ENCODE data around the gene D2HGDH.

Gene D2HGDH

GRCh38 chr2:241763551-241764274 lies 29.3 kb downstream of the D2HGDH start:
- no peak for TF ChIP-seq CTCF (IDR thresholded peaks at IDR 0.05; ENCODE audit: low read depth, low read length, poor library complexity, severe bottlenecking)
- no peak for TF ChIP-seq EZH2phosphoT487 (IDR thresholded peaks at IDR 0.05; ENCODE audit: borderline replicate concordance, low read length)
- no peaks in the 10 kb centered on the region for H3F3A ChIP-seq (ENCODE audit: control insufficient read depth, insufficient read depth)
- no peak overlapping the region for H3K4me3 ChIP-seq (ENCODE audit: low read length)
- H3K9me2 ChIP-seq (replicated peaks; ENCODE audit: control insufficient read depth, low read length) = no peaks in the 10 kb centered on the region
- H3K79me2 ChIP-seq (ENCODE audit: control insufficient read depth, low read length) = no peaks in the 10 kb centered on the region
- no peaks in the 10 kb centered on the region for H3K27me3 ChIP-seq (ENCODE audit: control insufficient read depth, low read length)
- H4K20me1 ChIP-seq (ENCODE audit: control insufficient read depth, insufficient read depth, low read depth, low read length) = no peaks in the 10 kb centered on the region
- peaks cover 24% of the 10 kb centered on the region for H3K36me3 ChIP-seq (ENCODE audit: control insufficient read depth, low read length)
- H3K9me3 ChIP-seq (ENCODE audit: control insufficient read depth, insufficient read depth, low read length) = no peaks in the 10 kb centered on the region
- no peak overlapping the region for H3K27ac ChIP-seq (ENCODE audit: low read depth, low read length)
- no peak overlapping the region for H3K4me2 ChIP-seq (ENCODE audit: low read length)
- H3K4me1 ChIP-seq (ENCODE audit: control insufficient read depth, low read length) = peaks cover 3% of the 10 kb centered on the region; the same call in 1 of the 2 replicates

- no peaks in the 10 kb centered on the region for H4K20me1 ChIP-seq (ENCODE audit: control insufficient read depth, insufficient read depth, low read depth, low read length)
- no peak overlapping the region for H3K4me2 ChIP-seq (ENCODE audit: low read length)
- no peak overlapping the region for H3K27ac ChIP-seq (ENCODE audit: low read depth, low read length)
- no peaks in the 10 kb centered on the region for H3K27me3 ChIP-seq (ENCODE audit: control insufficient read depth, low read length)
- TF ChIP-seq CTCF (IDR thresholded peaks at IDR 0.05; ENCODE audit: low read depth, low read length, poor library complexity, severe bottlenecking) = no peak
- no peak for TF ChIP-seq EZH2phosphoT487 (IDR thresholded peaks at IDR 0.05; ENCODE audit: borderline replicate concordance, low read length)
- H3K36me3 ChIP-seq (ENCODE audit: control insufficient read depth, low read length) = peaks cover 16% of the 10 kb centered on the region
- no peaks in the 10 kb centered on the region for H3K9me3 ChIP-seq (ENCODE audit: control insufficient read depth, insufficient read depth, low read length)
- H3K79me2 ChIP-seq (ENCODE audit: control insufficient read depth, low read length) = no peaks in the 10 kb centered on the region
- H3K9me2 ChIP-seq (replicated peaks; ENCODE audit: control insufficient read depth, low read length) = no peaks in the 10 kb centered on the region
- no peak overlapping the region for H3K4me3 ChIP-seq (ENCODE audit: low read length)
- peaks cover 3% of the 10 kb centered on the region; the same call in 1 of the 2 replicates for H3K4me1 ChIP-seq (ENCODE audit: control insufficient read depth, low read length)
- H3F3A ChIP-seq (ENCODE audit: control insufficient read depth, insufficient read depth) = no peaks in the 10 kb centered on the region
These were observed 30.1 kb downstream of the D2HGDH start for GRCh38 chr2:241764275-241765241.

GRCh38 chr2:241767464-241768250 lies 33.2 kb downstream of the D2HGDH start:
- H3K4me2 ChIP-seq (ENCODE audit: low read length) = no peak overlapping the region
- H3K4me3 ChIP-seq (ENCODE audit: low read length) = no peak overlapping the region
- 0 out of 2 replicates have a peak, but pooled peaks cover 4% of the 10 kb centered on the region for H3F3A ChIP-seq (ENCODE audit: control insufficient read depth, insufficient read depth)
- TF ChIP-seq EZH2phosphoT487 (IDR thresholded peaks at IDR 0.05; ENCODE audit: borderline replicate concordance, low read length) (no peak), CTCF (IDR thresholded peaks at IDR 0.05; ENCODE audit: low read depth, low read length, poor library complexity, severe bottlenecking) (no peak)
- H3K9me2 ChIP-seq (replicated peaks; ENCODE audit: control insufficient read depth, low read length) = no peaks in the 10 kb centered on the region
- no peak overlapping the region for H3K27ac ChIP-seq (ENCODE audit: low read depth, low read length)
- no peaks in the 10 kb centered on the region for H3K27me3 ChIP-seq (ENCODE audit: control insufficient read depth, low read length)
- no peaks in the 10 kb centered on the region for H4K20me1 ChIP-seq (ENCODE audit: control insufficient read depth, insufficient read depth, low read depth, low read length)
- H3K4me1 ChIP-seq (ENCODE audit: control insufficient read depth, low read length) = peaks cover 4% of the 10 kb centered on the region
- no peaks in the 10 kb centered on the region for H3K36me3 ChIP-seq (ENCODE audit: control insufficient read depth, low read length)
- no peaks in the 10 kb centered on the region for H3K9me3 ChIP-seq (ENCODE audit: control insufficient read depth, insufficient read depth, low read length)
- H3K79me2 ChIP-seq (ENCODE audit: control insufficient read depth, low read length) = no peaks in the 10 kb centered on the region

All from DOHH2 (cell line).